Retinal pigment epithelial cell (primary cell): ENCODE data around the gene MROH7.

ENCODE experiments used
- DNase-seq: peaks from one replicate; pipeline ENCODE4 v3.0.0-alpha.2; 2010; ENCODE audit warnings: low read depth
- H3K4me3 ChIP-seq: 2 replicates; pipeline ENCODE4 v1.5.1; 2011; ENCODE audit warnings: mild to moderate bottlenecking, low read length, control low read depth, moderate library complexity
- CTCF ChIP-seq: conservative IDR thresholded peaks from 2 replicates; pipeline ENCODE4 v1.5.1; 2011; ENCODE audit warnings: low read depth, low read length, control low read depth, inconsistent platforms

The MROH7 gene

GRCh38 chr1:54685335-54685905 lies 43.8 kb downstream of the MROH7 start:
- no peak for TF ChIP-seq CTCF
- no peak for DNase-seq
- no peak overlapping the region for H3K4me3 ChIP-seq

- no peak for DNase-seq
- no peak for TF ChIP-seq CTCF
- no peak overlapping the region for H3K4me3 ChIP-seq
These were observed 44.6 kb downstream of the MROH7 start for GRCh38 chr1:54686155-54686554.

- no peak overlapping the region for H3K4me3 ChIP-seq
- DNase-seq = no peak
- TF ChIP-seq CTCF = no peak
These were observed 53.2 kb downstream of the MROH7 start for GRCh38 chr1:54694771-54695170.

GRCh38 chr1:54695221-54695620 lies 53.6 kb downstream of the MROH7 start:
- no peak for TF ChIP-seq CTCF

GRCh38 chr1:54695764-54696163 lies 54.2 kb downstream of the MROH7 start:
- TF ChIP-seq CTCF = no peak
- no peak for DNase-seq

More at GRCh38 chr1:54695221-54695620, 53.6 kb downstream of the MROH7 start:
- DNase-seq = no peak
- H3K4me3 ChIP-seq = no peak overlapping the region

GRCh38 chr1:54696262-54696661 lies 54.7 kb downstream of the MROH7 start:
- TF ChIP-seq CTCF = no peak
- H3K4me3 ChIP-seq = no peak overlapping the region
- no peak for DNase-seq

More at GRCh38 chr1:54695764-54696163, 54.2 kb downstream of the MROH7 start:
- no peak overlapping the region for H3K4me3 ChIP-seq

GRCh38 chr1:54697896-54698295 lies 56.3 kb downstream of the MROH7 start:
- TF ChIP-seq CTCF = no peak
- DNase-seq = no peak

More at GRCh38 chr1:54697896-54698295, 56.3 kb downstream of the MROH7 start:
- no peak overlapping the region for H3K4me3 ChIP-seq
